SH-SY5Y (cell line): Measurements from ENCODE around the gene CLEC16A.

Source experiments
- GATA2 ChIP-seq: IDR thresholded peaks from 2 replicates; pipeline ENCODE4 v1.6.1; 2011; ENCODE audit warnings: mild to moderate bottlenecking, low read depth, low read length
- GATA3 ChIP-seq: IDR thresholded peaks from 2 replicates; pipeline ENCODE4 v1.6.1; 2011; ENCODE audit warnings: low read depth, mild to moderate bottlenecking, low read length, moderate library complexity

- TF ChIP-seq GATA2: no peak
- TF ChIP-seq GATA3: no peak
Observed at GRCh38 chr16:10931134-10931533, 13.2 kb upstream of the CLEC16A start.
